Keratinocyte (primary cell): ENCODE results near the gene GALNS.

Experiments
- CTCF ChIP-seq, 3 experiments: IDR thresholded peaks in 1 of 3; conservative IDR thresholded peaks in 1 of 3; optimal IDR thresholded peaks in 1 of 3; 2 replicates in 2 of 3; 3 replicates in 1 of 3; pipeline versions ENCODE3 to v1.5.1; 2011; ENCODE audit warnings: low read length in 3 of 3, mild to moderate bottlenecking in 3 of 3, moderate library complexity in 2 of 3, control low read depth in 1 of 3, inconsistent platforms in 1 of 3; ENCODE audit not compliant: insufficient read depth in 2 of 3; ENCODE audit errors: extremely low read depth in 1 of 3
- EZH2 ChIP-seq: IDR thresholded peaks from one replicate; pipeline ENCODE4 v1.6.1; 2012; ENCODE audit warnings: inconsistent platforms, mild to moderate bottlenecking, low read length, moderate library complexity

DNA sequence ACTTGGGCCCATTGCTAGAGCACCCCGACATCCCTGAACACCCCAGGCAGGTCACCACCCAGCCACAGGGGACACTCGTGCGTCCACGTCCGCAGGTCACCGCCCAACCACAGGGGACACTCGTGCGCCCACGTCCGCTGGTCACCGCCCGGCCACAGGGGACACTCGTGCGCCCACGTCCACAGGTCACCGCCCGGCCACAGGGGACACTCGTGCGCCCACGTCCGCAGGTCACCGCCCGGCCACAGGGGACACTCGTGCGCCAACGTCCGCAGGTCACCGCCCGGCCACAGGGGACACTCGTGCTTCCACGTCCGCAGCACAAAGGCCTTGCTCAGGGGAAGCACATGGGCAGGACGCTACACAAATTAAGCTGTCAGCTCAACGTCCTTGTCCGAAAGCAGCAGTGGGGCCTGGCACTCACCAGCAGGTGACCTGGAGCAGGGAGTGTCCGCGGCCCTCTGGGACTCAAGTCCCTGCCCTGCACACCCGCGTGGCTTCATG lies 17.7 kb downstream of the GALNS start:
- TF ChIP-seq CTCF (optimal IDR thresholded peaks at IDR 0.05 in 1 of 3, IDR thresholded peaks at IDR 0.05 in 1 of 3, conservative IDR thresholded peaks at IDR 0.05 in 1 of 3; ENCODE audit: extremely low read depth in 1 of 3, insufficient read depth in 2 of 3, low read length in 3 of 3) (no peak), EZH2 (no peak)
